ENCODE data around the gene FBLN2. TPM values are rescaled to one million over a fixed set of nuclear protein-coding genes. Genes with fewer than 3 reads are reported as not detected.

Gene FBLN2
- polyA plus RNA-seq, 6 donors from 2014 or later: 4.8 to 17.8 (median 8.0) TPM

GRCh38 chr3:13596426-13597205 lies 47.7 kb downstream of the FBLN2 start:
- H3K4me1 Mint-ChIP-seq: peaks cover 0 to 7% (median 0%) of the 10 kb centered on the region in 3 donors
- no peaks in the 10 kb centered on the region for H3K36me3 Mint-ChIP-seq
- peaks cover 4 to 12% (median 7%) of the 10 kb centered on the region in 3 donors for H3K27me3 Mint-ChIP-seq
- no peak overlapping the region for H3K4me3 Mint-ChIP-seq
- no peak for ATAC-seq (ENCODE audit: low read depth in 2 of 2)
- no peak overlapping the region for H3K27ac Mint-ChIP-seq
- H3K9me3 Mint-ChIP-seq: peaks cover 0 to 1% (median 0%) of the 10 kb centered on the region in 7 donors
- no peak for DNase-seq

GRCh38 chr3:13597661-13598060 lies 48.7 kb downstream of the FBLN2 start:
- H3K9me3 Mint-ChIP-seq: peaks cover 0 to 5% (median 0%) of the 10 kb centered on the region in 7 donors
- no peak overlapping the region for H3K27ac Mint-ChIP-seq
- H3K36me3 Mint-ChIP-seq: no peaks in the 10 kb centered on the region
- DNase-seq: no peak
- no peak for ATAC-seq (ENCODE audit: low read depth in 2 of 2)
- H3K4me1 Mint-ChIP-seq: peaks cover 0 to 7% (median 0%) of the 10 kb centered on the region in 3 donors
- no peak overlapping the region for H3K4me3 Mint-ChIP-seq
- H3K27me3 Mint-ChIP-seq: peaks cover 4 to 12% (median 7%) of the 10 kb centered on the region in 3 donors

GRCh38 chr3:13598201-13598600 lies 49.3 kb downstream of the FBLN2 start:
- H3K4me3 Mint-ChIP-seq: no peak overlapping the region
- ATAC-seq (ENCODE audit: low read depth in 2 of 2) (no peak), DNase-seq (no peak)
- peaks cover 0 to 7% (median 0%) of the 10 kb centered on the region in 3 donors for H3K4me1 Mint-ChIP-seq
- H3K9me3 Mint-ChIP-seq: peaks cover 0 to 9% (median 0%) of the 10 kb centered on the region in 7 donors
- no peak overlapping the region for H3K27ac Mint-ChIP-seq
- H3K36me3 Mint-ChIP-seq: no peaks in the 10 kb centered on the region
- peaks cover 4 to 12% (median 7%) of the 10 kb centered on the region in 3 donors for H3K27me3 Mint-ChIP-seq

- Mint-ChIP-seq H3K27ac (peak overlapping the region in 2 of 6 donors; percentile 17 to 71), H3K9me3 (peaks cover 0 to 9% (median 0%) of the 10 kb centered on the region in 7 donors), H3K36me3 (no peaks in the 10 kb centered on the region), H3K27me3 (peaks cover 4 to 12% (median 7%) of the 10 kb centered on the region in 3 donors), H3K4me3 (no peak overlapping the region), H3K4me1 (peaks cover 0 to 7% (median 0%) of the 10 kb centered on the region in 3 donors)
- ATAC-seq (ENCODE audit: low read depth in 2 of 2): no peak
- no peak for DNase-seq
Observed at GRCh38 chr3:13598926-13599886, 50.3 kb downstream of the FBLN2 start.

GRCh38 chr3:13599887-13600450 lies 51.0 kb downstream of the FBLN2 start:
- Mint-ChIP-seq H3K27me3 (peaks cover 4 to 7% (median 7%) of the 10 kb centered on the region in 3 donors), H3K4me3 (no peak overlapping the region), H3K9me3 (peaks cover 0 to 9% (median 0%) of the 10 kb centered on the region in 7 donors), H3K36me3 (no peaks in the 10 kb centered on the region), H3K27ac (peak overlapping the region in 1 of 6 donors; percentile 62), H3K4me1 (peaks cover 0 to 7% (median 0%) of the 10 kb centered on the region in 3 donors)
- ATAC-seq (ENCODE audit: low read depth in 2 of 2) (no peak), DNase-seq (no peak)

- ATAC-seq (ENCODE audit: low read depth in 2 of 2): no peak
- no peak for DNase-seq
- Mint-ChIP-seq H3K27ac (no peak overlapping the region), H3K36me3 (no peaks in the 10 kb centered on the region), H3K27me3 (peaks cover 4 to 12% (median 7%) of the 10 kb centered on the region in 3 donors), H3K4me1 (peaks cover 0 to 7% (median 0%) of the 10 kb centered on the region in 3 donors), H3K4me3 (no peak overlapping the region), H3K9me3 (peaks cover 0 to 9% (median 0%) of the 10 kb centered on the region in 7 donors)
Observed at GRCh38 chr3:13600950-13601691, 52.2 kb downstream of the FBLN2 start.

- H3K36me3 Mint-ChIP-seq: no peaks in the 10 kb centered on the region
- H3K4me1 Mint-ChIP-seq: peaks cover 0 to 7% (median 0%) of the 10 kb centered on the region in 3 donors
- DNase-seq: no peak
- peaks cover 0 to 9% (median 0%) of the 10 kb centered on the region in 7 donors for H3K9me3 Mint-ChIP-seq
- no peak for ATAC-seq (ENCODE audit: low read depth in 2 of 2)
- no peak overlapping the region for H3K4me3 Mint-ChIP-seq
- no peak overlapping the region for H3K27ac Mint-ChIP-seq
- H3K27me3 Mint-ChIP-seq: peaks cover 4 to 12% (median 7%) of the 10 kb centered on the region in 3 donors
Observed at GRCh38 chr3:13601692-13602080, 52.8 kb downstream of the FBLN2 start.

- no peak for ATAC-seq (ENCODE audit: low read depth in 2 of 2)
- no peak for DNase-seq
- Mint-ChIP-seq H3K27ac (no peak overlapping the region), H3K27me3 (peaks cover 0 to 16% (median 4%) of the 10 kb centered on the region in 3 donors), H3K9me3 (peaks cover 0 to 9% (median 0%) of the 10 kb centered on the region in 7 donors), H3K4me1 (no peaks in the 10 kb centered on the region), H3K4me3 (no peak overlapping the region), H3K36me3 (peaks cover 9 to 11% of the 10 kb centered on the region in 2 donors)
Observed at GRCh38 chr3:13605555-13605954, 56.6 kb downstream of the FBLN2 start.

GRCh38 chr3:13607821-13608597 lies 59.1 kb downstream of the FBLN2 start:
- Mint-ChIP-seq H3K4me1 (no peaks in the 10 kb centered on the region), H3K27ac (peak overlapping the region in 1 of 6 donors; percentile 82), H3K27me3 (peaks cover 0 to 16% (median 9%) of the 10 kb centered on the region in 3 donors), H3K9me3 (peaks cover 0 to 2% (median 0%) of the 10 kb centered on the region in 7 donors), H3K4me3 (no peak overlapping the region), H3K36me3 (peaks cover 13 to 17% of the 10 kb centered on the region in 2 donors)
- DNase-seq (no peak), ATAC-seq (ENCODE audit: low read depth in 2 of 2) (no peak)

GRCh38 chr3:13608969-13609725 lies 60.2 kb downstream of the FBLN2 start:
- Mint-ChIP-seq H3K27me3 (peaks cover 0 to 17% (median 9%) of the 10 kb centered on the region in 3 donors), H3K9me3 (peaks cover 0 to 5% (median 0%) of the 10 kb centered on the region in 7 donors), H3K4me3 (no peak overlapping the region), H3K4me1 (no peaks in the 10 kb centered on the region), H3K36me3 (peaks cover 15 to 20% of the 10 kb centered on the region in 2 donors), H3K27ac (no peak overlapping the region)
- DNase-seq: no peak
- ATAC-seq (ENCODE audit: low read depth in 2 of 2): no peak

- H3K9me3 Mint-ChIP-seq: peaks cover 0 to 11% (median 5%) of the 10 kb centered on the region in 7 donors
- peak overlapping the region in 1 of 6 donors; percentile 6 for H3K27ac Mint-ChIP-seq
- DNase-seq (no peak), ATAC-seq (ENCODE audit: low read depth in 2 of 2) (no peak)
- peaks cover 22 to 29% of the 10 kb centered on the region in 2 donors for H3K36me3 Mint-ChIP-seq
- H3K4me3 Mint-ChIP-seq: peak overlapping the region in 1 of 8 donors; percentile 82
- H3K27me3 Mint-ChIP-seq: peaks cover 0 to 22% (median 9%) of the 10 kb centered on the region in 3 donors
- no peaks in the 10 kb centered on the region for H3K4me1 Mint-ChIP-seq
Observed at GRCh38 chr3:13610006-13610570, 61.2 kb downstream of the FBLN2 start.
